OCI-LY7 (cell line): ENCODE results near the gene PHYKPL. TPM values are rescaled to one million over a fixed set of nuclear protein-coding genes. Genes with fewer than 3 reads are reported as not detected.

ENCODE experiments used
- BruUV-seq: library from RNA; stranded (reverse); fragments of 400-500 nt; replicated peaks from 2 replicates; lab custom pipeline; 2021; lab: Mats Ljungman, UMichigan
- CTCF ChIA-PET: fragments of 300-600 bp; sonication (Branson Sonifier 250); formaldehyde crosslinking; loops from one replicate; lab custom pipeline; 2022; ENCODE audit warnings: antibody characterized with exemption; ENCODE audit not compliant: unreplicated experiment; lab: Charles Lee
- POLR2A ChIA-PET: fragments of 300-600 bp; sonication (Branson Sonifier 250); formaldehyde crosslinking; loops from one replicate; lab custom pipeline; 2022; ENCODE audit warnings: antibody characterized with exemption; lab: Charles Lee
- DNase-seq: peaks from one replicate; pipeline ENCODE4 v3.0.0-alpha.2; 2015; ENCODE audit warnings: low spot score
- H2AFZ ChIP-seq: fragments of 200-600 bp; sonication (generic), shearing (Covaris generic); 2 replicates; pipeline ENCODE4 v1.6.1; 2014; ENCODE audit warnings: mild to moderate bottlenecking, antibody characterized with exemption, low read length, moderate library complexity
- H3K27ac ChIP-seq: fragments of 200-600 bp; sonication (generic); 2 replicates; pipeline ENCODE4 v1.5.1; 2014; ENCODE audit warnings: mixed run types, low read depth, mild to moderate bottlenecking, moderate library complexity, low read length, inconsistent platforms; ENCODE audit not compliant: poor library complexity, severe bottlenecking
- H3K36me3 ChIP-seq: fragments of 200-600 bp; sonication (generic); 2 replicates; pipeline ENCODE4 v1.6.1; 2014; ENCODE audit warnings: mild to moderate bottlenecking, antibody characterized with exemption, low read length, moderate library complexity, mixed read lengths; ENCODE audit not compliant: insufficient read depth
- H3K4me1 ChIP-seq: fragments of 200-600 bp; sonication (generic); 2 replicates; pipeline ENCODE4 v1.5.1; 2014; ENCODE audit warnings: mild to moderate bottlenecking, low read length; ENCODE audit not compliant: insufficient read depth, poor library complexity, severe bottlenecking
- H3K4me2 ChIP-seq: fragments of 200-600 bp; sonication (generic); 2 replicates; pipeline ENCODE4 v1.6.1; 2014; ENCODE audit warnings: mild to moderate bottlenecking, low read length
- H3K4me3 ChIP-seq: fragments of 200-600 bp; sonication (generic); 2 replicates; pipeline ENCODE4 v1.5.1; 2014; ENCODE audit warnings: mild to moderate bottlenecking, low read depth, low read length; ENCODE audit not compliant: poor library complexity, severe bottlenecking
- H3K79me2 ChIP-seq: fragments of 200-600 bp; sonication (generic); 2 replicates; pipeline ENCODE4 v1.6.1; 2016; ENCODE audit warnings: low read depth, mild to moderate bottlenecking, low read length, moderate library complexity, mixed read lengths; ENCODE audit not compliant: insufficient read depth
- H3K9me2 ChIP-seq: fragments of 200-600 bp; sonication (generic); 2 replicates; pipeline ENCODE4 v1.6.1; 2016; ENCODE audit warnings: mild to moderate bottlenecking, low read length, mixed read lengths; ENCODE audit not compliant: insufficient read depth
- H3K9me3 ChIP-seq: fragments of 200-600 bp; sonication (generic); 2 replicates; pipeline ENCODE4 v1.6.1; 2014; ENCODE audit warnings: mild to moderate bottlenecking, mixed run types, low read length, mixed read lengths
- H4K20me1 ChIP-seq: fragments of 200-600 bp; sonication (generic); 2 replicates; pipeline ENCODE4 v1.6.1; 2014; ENCODE audit warnings: mild to moderate bottlenecking, antibody characterized with exemption, low read length, moderate library complexity, mixed read lengths; ENCODE audit not compliant: insufficient read depth
- CTCF ChIP-seq: fragments of 200-600 bp; sonication (generic); conservative IDR thresholded peaks from 2 replicates; pipeline ENCODE4 v1.5.1; 2014; ENCODE audit warnings: mild to moderate bottlenecking, antibody characterized with exemption, low read length, moderate library complexity, mixed read lengths
- EZH2phosphoT487 ChIP-seq: fragments of 200-600 bp; sonication (generic); IDR thresholded peaks from 2 replicates; pipeline ENCODE4 v1.6.1; 2018; ENCODE audit warnings: low read depth, borderline replicate concordance, mild to moderate bottlenecking, mixed run types, antibody characterized with exemption, low read length, moderate library complexity, mixed read lengths
- intact Hi-C: fragments of 100-400 bp; cut with micrococcal nuclease; formaldehyde crosslinking; loops from one replicate; pipeline ENCODE4 v1.10.0; 2022; ENCODE audit not compliant: unreplicated experiment
- total RNA-seq, 2 experiments: library from RNA; depleted of rRNA in 1 of 2; stranded (reverse); fragments of >200 nt in 1 of 2; shearing (Covaris generic) in 1 of 2; gene quantifications; 2 replicates each; pipeline ENCODE4 v1.2.3, GENCODE V29; 2014 to 2022

PHYKPL gene
- total RNA-seq, 2 experiments from 2014 or later = 86.3 to 146 TPM

GRCh38 chr5:178236679-178237078 lies 4.1 kb upstream of the PHYKPL start:
- ChIA-PET POLR2A (no interaction called here), CTCF (no interaction called here)
- no peak overlapping the region for H3K4me3 ChIP-seq
- BruUV-seq = no TSS peak
- no peak overlapping the region for H3K27ac ChIP-seq
- H3K9me2 ChIP-seq = no peaks in the 10 kb centered on the region
- no peaks in the 10 kb centered on the region for H3K9me3 ChIP-seq
- intact Hi-C loops = loop anchor here (10.0 kb wide), 1 partner anchor 388 kb away; the partner anchor contains the start of gene CLK4
- H3K79me2 ChIP-seq = peaks cover 5% of the 10 kb centered on the region
- peaks cover 49% of the 10 kb centered on the region for H3K4me1 ChIP-seq
- H4K20me1 ChIP-seq = 0 out of 2 replicates have a peak, but pooled peaks cover under 1% of the 10 kb centered on the region
- TF ChIP-seq CTCF = no peak
- no peak for TF ChIP-seq EZH2phosphoT487
- H3K4me2 ChIP-seq = no peak overlapping the region
- H2AFZ ChIP-seq = no peak overlapping the region
- H3K36me3 ChIP-seq = peaks cover 4% of the 10 kb centered on the region; the same call in 1 of the 2 replicates
- no peak for DNase-seq

GRCh38 chr5:178236126-178236525 lies 3.5 kb upstream of the PHYKPL start:
- CTCF ChIA-PET = no interaction called here
- H3K4me2 ChIP-seq = no peak overlapping the region

More at GRCh38 chr5:178236126-178236525, 3.5 kb upstream of the PHYKPL start:
- Histone ChIP-seq H3K9me2 (no peaks in the 10 kb centered on the region), H3K36me3 (peaks cover 9% of the 10 kb centered on the region), H2AFZ (no peak overlapping the region), H3K4me1 (peaks cover 51% of the 10 kb centered on the region), H3K27ac (no peak overlapping the region), H3K4me3 (no peak overlapping the region), H4K20me1 (peaks cover 6% of the 10 kb centered on the region; the same call in 1 of the 2 replicates), H3K9me3 (no peaks in the 10 kb centered on the region), H3K79me2 (peaks cover 10% of the 10 kb centered on the region)
- no TSS peak for BruUV-seq
- TF ChIP-seq CTCF = no peak
- no peak for TF ChIP-seq EZH2phosphoT487
- POLR2A ChIA-PET = no interaction called here
- intact Hi-C loops = loop anchor here (10.0 kb wide), 1 partner anchor 389 kb away; the partner anchor contains the start of gene CLK4
- no peak for DNase-seq
